Upper lobe of left lung (tissue), 6 donors: ENCODE results near the gene PTPRO. TPM values are rescaled to one million over a fixed set of nuclear protein-coding genes. Genes with fewer than 3 reads are reported as not detected.

ENCODE experiments used
- ATAC-seq, 2 donors: fragments of 200-7000 bp; cut with Tn5 transposase; one replicate each; pipeline ENCODE4 v1.9.1; 2022; ENCODE audit warnings: mild to moderate bottlenecking in 2 of 2, moderate library complexity in 2 of 2; ENCODE audit not compliant: low FRiP score in 2 of 2
- DNase-seq, 2 donors: peaks; one replicate each; pipeline ENCODE4 v3.0.0-alpha.2; 2019 to 2020
- H3K27ac ChIP-seq, 4 donors: fragments of 200-600 bp; sonication (generic); one replicate each; pipeline ENCODE4 v1.5.1; 2016 to 2019
- H3K27me3 ChIP-seq, 4 donors: fragments of 200-600 bp; sonication (generic); one replicate each; pipeline ENCODE4 v1.5.1; 2017 to 2019
- H3K36me3 ChIP-seq, 4 donors: fragments of 200-600 bp; sonication (generic); one replicate each; pipeline ENCODE4 v1.5.1; 2016 to 2019
- H3K4me1 ChIP-seq, 4 donors: fragments of 200-600 bp; sonication (generic); one replicate each; pipeline ENCODE4 v1.5.1; 2018 to 2019
- H3K4me3 ChIP-seq, 4 donors: fragments of 200-600 bp; sonication (generic); one replicate each; pipeline ENCODE4 v1.5.1; 2017 to 2019; ENCODE audit warnings: mild to moderate bottlenecking in 2 of 4, moderate library complexity in 1 of 4
- H3K9me3 ChIP-seq, 4 donors: fragments of 200-600 bp; sonication (generic); one replicate each; pipeline ENCODE4 v1.5.1; 2018 to 2019
- CTCF ChIP-seq, 6 experiments: fragments of 450-650 bp in 4 of 6; fragments of 200-600 bp in 2 of 6; sonication (generic) in 2 of 6; IDR thresholded peaks; one replicate each; pipeline ENCODE4 v1.5.1; 2016 to 2019; ENCODE audit warnings: antibody characterized with exemption in 6 of 6
- EP300 ChIP-seq, 4 donors: sonication (generic); formaldehyde crosslinking; IDR thresholded peaks; one replicate each; pipeline ENCODE4 v1.5.1; 2017; ENCODE audit warnings: antibody characterized with exemption in 4 of 4, control low read depth in 2 of 4
- POLR2A ChIP-seq, 4 donors: fragments of 450-650 bp; IDR thresholded peaks; one replicate each; pipeline ENCODE4 v1.5.1; 2016 to 2017; ENCODE audit warnings: antibody characterized with exemption in 4 of 4, mild to moderate bottlenecking in 2 of 4
- POLR2AphosphoS5 ChIP-seq, 2 donors: sonication (generic); formaldehyde crosslinking; IDR thresholded peaks; one replicate each; pipeline ENCODE4 v1.5.1; 2017; ENCODE audit warnings: antibody characterized with exemption in 2 of 2
- WGBS, 2 donors: methylation state at CpG; one replicate each; pipeline ENCODE4 v1.1.5; 2017 to 2018; 5-methylcytosine and 5-hydroxymethylcytosine counted together
- total RNA-seq, 6 donors: library from RNA; depleted of rRNA in 4 of 6; stranded (reverse); fragments of >200 nt in 4 of 6; gene quantifications; one replicate each; pipeline versions ENCODE4 v1.1.0 to v1.2.1, GENCODE V29; 2016 to 2021
- donor health status: DM: no; HTN: no; CAD: no; lungs with moderate emphysema.
- donor health status: DM: no; HTN: yes; CAD: no; lungs with severe emphysema.

PTPRO gene
- total RNA-seq, 6 donors from 2014 or later = 3.6 to 19.0 (median 8.4) TPM

DNA sequence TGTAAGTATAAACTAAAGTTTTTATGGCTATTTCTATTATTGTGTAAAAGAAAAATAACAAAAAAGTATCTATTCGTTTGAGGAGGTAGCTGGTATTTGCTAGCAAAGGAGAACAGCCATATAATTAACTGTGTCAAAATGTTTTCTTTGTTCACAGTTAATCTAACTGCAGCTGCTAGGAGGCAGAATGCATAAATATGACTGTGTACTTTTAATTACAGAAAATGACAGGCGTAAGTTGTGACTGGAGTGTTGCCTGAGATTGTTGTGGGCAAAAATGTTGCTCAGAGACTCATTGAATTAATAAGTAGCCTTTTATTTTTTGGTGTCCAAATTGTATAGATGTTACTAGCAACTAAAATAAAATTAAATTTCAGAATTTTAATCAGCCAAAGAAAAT is 33.5 kb downstream of the PTPRO start:
- no peak overlapping the region for H3K27ac ChIP-seq
- no peak for DNase-seq
- no peaks in the 10 kb centered on the region for H3K9me3 ChIP-seq
- H3K4me3 ChIP-seq = no peak overlapping the region
- no peak for ATAC-seq
- no peaks in the 10 kb centered on the region for H3K4me1 ChIP-seq
- TF ChIP-seq POLR2AphosphoS5 (IDR thresholded peaks at IDR 0.05) (no peak), POLR2A (IDR thresholded peaks at IDR 0.05) (no peak), EP300 (IDR thresholded peaks at IDR 0.05) (no peak), CTCF (IDR thresholded peaks at IDR 0.05) (no peak)
- no peaks in the 10 kb centered on the region for H3K36me3 ChIP-seq
- WGBS, 2 donors = 68 to 84% methylated on average over 2 of the region's 2 CpGs
- H3K27me3 ChIP-seq = no peaks in the 10 kb centered on the region

GRCh38 chr12:15356951-15357364 is 34.6 kb downstream of the PTPRO start:
- no peak overlapping the region for H3K4me3 ChIP-seq
- TF ChIP-seq POLR2AphosphoS5 (IDR thresholded peaks at IDR 0.05) (no peak), POLR2A (IDR thresholded peaks at IDR 0.05) (no peak), CTCF (IDR thresholded peaks at IDR 0.05) (no peak), EP300 (IDR thresholded peaks at IDR 0.05) (no peak)
- H3K27ac ChIP-seq = no peak overlapping the region
- no peaks in the 10 kb centered on the region for H3K36me3 ChIP-seq
- H3K27me3 ChIP-seq = no peaks in the 10 kb centered on the region
- no peak for ATAC-seq
- WGBS, 2 donors = 73 to 74% methylated on average over 3 of the region's 3 CpGs
- DNase-seq = no peak
- H3K4me1 ChIP-seq = no peaks in the 10 kb centered on the region
- H3K9me3 ChIP-seq = no peaks in the 10 kb centered on the region

- Histone ChIP-seq H3K4me3 (no peak overlapping the region), H3K4me1 (no peaks in the 10 kb centered on the region), H3K9me3 (no peaks in the 10 kb centered on the region), H3K27me3 (no peaks in the 10 kb centered on the region), H3K36me3 (no peaks in the 10 kb centered on the region), H3K27ac (no peak overlapping the region)
- TF ChIP-seq CTCF (IDR thresholded peaks at IDR 0.05) = no peak
- no peak for TF ChIP-seq EP300 (IDR thresholded peaks at IDR 0.05)
- TF ChIP-seq POLR2A (IDR thresholded peaks at IDR 0.05) = no peak
- TF ChIP-seq POLR2AphosphoS5 (IDR thresholded peaks at IDR 0.05) = no peak
- ATAC-seq = no peak
- 56 to 73% methylated on average over 4 of the region's 4 CpGs for WGBS, 2 donors
- no peak for DNase-seq
Observed at GRCh38 chr12:15364221-15365160, 42.2 kb downstream of the PTPRO start.

DNA sequence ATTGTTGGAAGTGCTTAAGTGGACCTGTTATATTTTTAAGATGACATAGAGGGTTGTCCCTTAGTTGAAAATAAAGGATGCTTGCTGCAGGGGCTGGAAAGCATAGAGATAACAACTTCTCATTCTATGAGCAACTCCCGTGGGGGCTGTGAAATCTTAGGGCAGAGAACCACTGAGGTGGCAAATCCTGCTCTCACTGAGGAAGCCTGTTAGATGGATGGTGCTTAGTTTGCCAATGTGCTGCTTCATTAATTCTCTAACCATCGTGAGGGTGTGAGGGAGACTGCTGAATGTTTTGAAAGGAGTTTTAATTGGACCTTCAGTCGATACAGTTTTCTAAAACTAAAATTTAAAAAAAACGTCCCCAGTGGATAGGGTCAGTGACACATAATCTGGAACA is 46.5 kb downstream of the PTPRO start:
- no peaks in the 10 kb centered on the region for H3K4me1 ChIP-seq
- no peaks in the 10 kb centered on the region for H3K36me3 ChIP-seq
- ATAC-seq = no peak
- TF ChIP-seq POLR2AphosphoS5 (IDR thresholded peaks at IDR 0.05) (no peak), POLR2A (IDR thresholded peaks at IDR 0.05) (no peak), CTCF (IDR thresholded peaks at IDR 0.05) (no peak)
- WGBS, 2 donors = 66 to 78% methylated on average over 4 of the region's 4 CpGs
- no peak for DNase-seq
- no peaks in the 10 kb centered on the region for H3K9me3 ChIP-seq
- H3K27me3 ChIP-seq = no peaks in the 10 kb centered on the region
- no peak overlapping the region for H3K4me3 ChIP-seq
- H3K27ac ChIP-seq = no peak overlapping the region

GRCh38 chr12:15372352-15372751 is 50.0 kb downstream of the PTPRO start:
- no peak overlapping the region for H3K27ac ChIP-seq
- no peaks in the 10 kb centered on the region for H3K36me3 ChIP-seq
- H3K9me3 ChIP-seq = peaks cover 0 to 16% (median 5%) of the 10 kb centered on the region in 4 donors
- no peaks in the 10 kb centered on the region for H3K4me1 ChIP-seq
- ATAC-seq (no peak), DNase-seq (no peak)
- H3K27me3 ChIP-seq = no peaks in the 10 kb centered on the region
- TF ChIP-seq POLR2A (IDR thresholded peaks at IDR 0.05) (no peak), CTCF (IDR thresholded peaks at IDR 0.05) (no peak), EP300 (IDR thresholded peaks at IDR 0.05) (no peak), POLR2AphosphoS5 (IDR thresholded peaks at IDR 0.05) (no peak)
- WGBS, 2 donors = 75 to 88% methylated on average over 2 of the region's 2 CpGs
- H3K4me3 ChIP-seq = no peak overlapping the region
